GM12878 (cell line): ENCODE measurements around the gene DUSP16. TPM values are rescaled to one million over a fixed set of nuclear protein-coding genes. Genes with fewer than 3 reads are reported as not detected.

ENCODE experiments used
- BMI1 ChIP-seq: fragments of 450-650 bp; IDR thresholded peaks from 2 replicates; pipeline ENCODE4 v1.6.1; 2016; ENCODE audit warnings: mild to moderate bottlenecking, moderate library complexity, borderline replicate concordance
- EGR1 ChIP-seq, 2 experiments: IDR thresholded peaks; 1 replicate in 1 of 2; 2 replicates in 1 of 2; pipeline ENCODE4 v1.6.1; 2011 to 2012; ENCODE audit warnings: low read depth in 2 of 2, low read length in 2 of 2, borderline replicate concordance in 1 of 2, mild to moderate bottlenecking in 1 of 2, moderate library complexity in 1 of 2
- EP300 ChIP-seq, 2 experiments: fragments of 150-350 bp in 1 of 2; IDR thresholded peaks; 2 replicates each; pipeline ENCODE4 v1.6.1; 2011 to 2012; ENCODE audit warnings: low read depth in 2 of 2, low read length in 2 of 2, borderline replicate concordance in 1 of 2, improper control_type of control experiment in 1 of 2, inconsistent platforms in 1 of 2; ENCODE audit not compliant: control insufficient read depth in 1 of 2
- FOS ChIP-seq: IDR thresholded peaks from 3 replicates; pipeline ENCODE4 v1.6.1; 2011; ENCODE audit warnings: borderline replicate concordance; ENCODE audit not compliant: insufficient read length; ENCODE audit errors: extremely low read depth
- HCFC1 ChIP-seq: fragments of 150-350 bp; IDR thresholded peaks from 2 replicates; pipeline ENCODE4 v1.6.1; 2014; ENCODE audit warnings: low read length
- MTA3 ChIP-seq: IDR thresholded peaks from 2 replicates; pipeline ENCODE4 v1.6.1; 2012; ENCODE audit warnings: low read length, inconsistent platforms, borderline replicate concordance
- NR2C1 ChIP-seq: fragments of 450-650 bp; IDR thresholded peaks from 2 replicates; pipeline ENCODE4 v1.6.1; 2017; ENCODE audit warnings: antibody characterized with exemption, mild to moderate bottlenecking, moderate library complexity
- RAD21 ChIP-seq: IDR thresholded peaks from 2 replicates; pipeline ENCODE4 v1.6.1; 2011; ENCODE audit warnings: mild to moderate bottlenecking, low read depth, low read length, moderate library complexity; ENCODE audit not compliant: insufficient read depth
- RAD51 ChIP-seq: fragments of 450-650 bp; IDR thresholded peaks from 2 replicates; pipeline ENCODE4 v1.6.1; 2016; ENCODE audit warnings: moderate library complexity, mild to moderate bottlenecking, inconsistent platforms
- SIN3A ChIP-seq: IDR thresholded peaks from 2 replicates; pipeline ENCODE4 v1.6.1; 2012; ENCODE audit warnings: low read depth, low read length, improper control_type of control experiment
- SMAD1 ChIP-seq: fragments of 450-650 bp; IDR thresholded peaks from 2 replicates; pipeline ENCODE4 v1.6.1; 2018; ENCODE audit warnings: mild to moderate bottlenecking, low read depth; ENCODE audit not compliant: partially characterized antibody
- TCF12 ChIP-seq: IDR thresholded peaks from 2 replicates; pipeline ENCODE4 v1.6.1; 2011; ENCODE audit warnings: low read depth, mild to moderate bottlenecking, low read length
- TCF3 ChIP-seq: IDR thresholded peaks from 2 replicates; pipeline ENCODE4 v1.6.1; 2012; ENCODE audit warnings: low read depth, mild to moderate bottlenecking, low read length, borderline replicate concordance; ENCODE audit not compliant: insufficient read depth
- YY1 ChIP-seq: IDR thresholded peaks from 2 replicates; pipeline ENCODE4 v1.6.1; 2011; ENCODE audit warnings: low read depth, mild to moderate bottlenecking, low read length
- ZNF217 ChIP-seq: fragments of 450-650 bp; IDR thresholded peaks from 2 replicates; pipeline ENCODE4 v1.6.1; 2017; ENCODE audit warnings: antibody characterized with exemption, mild to moderate bottlenecking
- ZNF24 ChIP-seq: fragments of 450-650 bp; IDR thresholded peaks from 2 replicates; pipeline ENCODE4 v1.6.1; 2017; ENCODE audit warnings: antibody characterized with exemption, mild to moderate bottlenecking
- polyA plus RNA-seq, 11 experiments: library from polyadenylated mRNA; depleted of rRNA in 4 of 11; unstranded in 6 of 11; stranded (reverse) in 5 of 11; fragments of >200 nt; fragmentation: Nextera tagmentation in 4 of 11; fragmentation: Illumina TruSeq in 1 of 11; extraction: Ambion mirVana in 4 of 11; extraction: Trizol in 1 of 11; gene quantifications; 1 replicate in 1 of 11; 2 replicates in 10 of 11; pipeline versions ENCODE4 v1.2.1 to v1.2.3, GENCODE V29; 2011 to 2016; ENCODE audit warnings: inconsistent platforms in 2 of 11, missing spikeins in 2 of 11, low read depth in 1 of 11
- total RNA-seq, 4 experiments: library from RNA; depleted of rRNA in 3 of 4; stranded (reverse); fragments of >200 nt in 3 of 4; fragmentation: Illumina TruSeq in 1 of 4; extraction: Trizol in 1 of 4; gene quantifications; 2 replicates each; pipeline versions ENCODE4 v1.2.1 to v1.2.3, GENCODE V29; 2013 to 2021
- TF ChIP-seq, protein P1 (sequence below): IDR thresholded peaks from 2 replicates; pipeline ENCODE4 v1.6.1; 2012; ENCODE audit warnings: improper control_type of control experiment, low read depth, low read length; ENCODE audit not compliant: insufficient replicate concordance
- TF ChIP-seq, protein P2 (sequence below): fragments of 450-650 bp; IDR thresholded peaks from 2 replicates; pipeline ENCODE4 v1.6.1; 2017; ENCODE audit warnings: mild to moderate bottlenecking
- TF ChIP-seq, protein P3 (sequence below): fragments of 450-650 bp; IDR thresholded peaks from 2 replicates; pipeline ENCODE4 v1.6.1; 2017; ENCODE audit warnings: mild to moderate bottlenecking, moderate library complexity

DUSP16 gene
- total and polyA plus RNA-seq, 10 of the 15 experiments (the other 5 are each of a cell fraction or from before 2014, with no cell fraction given): 3.9 to 75.3 (median 26.8) TPM

DNA sequence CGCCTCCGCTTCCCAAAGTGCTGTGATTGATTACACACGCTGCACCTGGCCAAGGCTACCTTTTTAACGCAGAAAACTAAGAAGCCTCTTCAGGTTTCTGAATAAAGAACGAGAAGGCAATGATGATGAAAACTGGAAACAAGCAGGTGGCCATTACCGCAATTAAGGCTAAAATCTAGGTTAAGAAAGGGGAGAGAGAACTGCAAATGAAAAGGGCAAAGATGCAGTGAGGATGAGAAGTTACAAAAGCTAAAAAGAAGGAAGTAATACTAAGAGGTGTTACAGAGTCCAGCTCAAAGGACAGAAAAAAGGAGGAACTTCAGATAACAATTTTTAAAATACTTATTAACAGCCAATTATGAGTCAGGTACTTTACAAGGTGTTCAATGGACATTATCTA, 79.7 kb downstream of the DUSP16 start (continued):
- TF ChIP-seq MTA3 (no peak; the same call in 1 of the 2 replicates), TCF3 (0 out of 2 replicates have a peak, but pooled peaks have one; percentile 18), NR2C1 (no peak), SIN3A (no peak), RAD51 (peak; percentile 41; the same call in 1 of the 2 replicates), YY1 (0 out of 2 replicates have a peak, but pooled peaks have one; percentile 29), EGR1 (IDR thresholded peaks at IDR 0.05; ENCODE audit: borderline replicate concordance in 1 of 2, low read depth in 2 of 2, low read length in 2 of 2) (no peak), ZNF217 (peak; percentile 59; the same call in 1 of the 2 replicates), SMAD1 (peak; percentile 55), EP300 (IDR thresholded peaks at IDR 0.05; ENCODE audit: borderline replicate concordance in 1 of 2, control insufficient read depth in 1 of 2, low read depth in 2 of 2, low read length in 2 of 2) (peak; percentile 58 to 63; a peak in 3 of 4 replicates), RAD21 (0 out of 2 replicates have a peak, but pooled peaks have one; percentile 2), BMI1 (peak; percentile 79), HCFC1 (no peak), FOS (no peak), ZNF24 (peak; percentile 50; the same call in 1 of the 2 replicates), TCF12 (0 out of 2 replicates have a peak, but pooled peaks have one; percentile 55)
- TF ChIP-seq, protein P1, sequence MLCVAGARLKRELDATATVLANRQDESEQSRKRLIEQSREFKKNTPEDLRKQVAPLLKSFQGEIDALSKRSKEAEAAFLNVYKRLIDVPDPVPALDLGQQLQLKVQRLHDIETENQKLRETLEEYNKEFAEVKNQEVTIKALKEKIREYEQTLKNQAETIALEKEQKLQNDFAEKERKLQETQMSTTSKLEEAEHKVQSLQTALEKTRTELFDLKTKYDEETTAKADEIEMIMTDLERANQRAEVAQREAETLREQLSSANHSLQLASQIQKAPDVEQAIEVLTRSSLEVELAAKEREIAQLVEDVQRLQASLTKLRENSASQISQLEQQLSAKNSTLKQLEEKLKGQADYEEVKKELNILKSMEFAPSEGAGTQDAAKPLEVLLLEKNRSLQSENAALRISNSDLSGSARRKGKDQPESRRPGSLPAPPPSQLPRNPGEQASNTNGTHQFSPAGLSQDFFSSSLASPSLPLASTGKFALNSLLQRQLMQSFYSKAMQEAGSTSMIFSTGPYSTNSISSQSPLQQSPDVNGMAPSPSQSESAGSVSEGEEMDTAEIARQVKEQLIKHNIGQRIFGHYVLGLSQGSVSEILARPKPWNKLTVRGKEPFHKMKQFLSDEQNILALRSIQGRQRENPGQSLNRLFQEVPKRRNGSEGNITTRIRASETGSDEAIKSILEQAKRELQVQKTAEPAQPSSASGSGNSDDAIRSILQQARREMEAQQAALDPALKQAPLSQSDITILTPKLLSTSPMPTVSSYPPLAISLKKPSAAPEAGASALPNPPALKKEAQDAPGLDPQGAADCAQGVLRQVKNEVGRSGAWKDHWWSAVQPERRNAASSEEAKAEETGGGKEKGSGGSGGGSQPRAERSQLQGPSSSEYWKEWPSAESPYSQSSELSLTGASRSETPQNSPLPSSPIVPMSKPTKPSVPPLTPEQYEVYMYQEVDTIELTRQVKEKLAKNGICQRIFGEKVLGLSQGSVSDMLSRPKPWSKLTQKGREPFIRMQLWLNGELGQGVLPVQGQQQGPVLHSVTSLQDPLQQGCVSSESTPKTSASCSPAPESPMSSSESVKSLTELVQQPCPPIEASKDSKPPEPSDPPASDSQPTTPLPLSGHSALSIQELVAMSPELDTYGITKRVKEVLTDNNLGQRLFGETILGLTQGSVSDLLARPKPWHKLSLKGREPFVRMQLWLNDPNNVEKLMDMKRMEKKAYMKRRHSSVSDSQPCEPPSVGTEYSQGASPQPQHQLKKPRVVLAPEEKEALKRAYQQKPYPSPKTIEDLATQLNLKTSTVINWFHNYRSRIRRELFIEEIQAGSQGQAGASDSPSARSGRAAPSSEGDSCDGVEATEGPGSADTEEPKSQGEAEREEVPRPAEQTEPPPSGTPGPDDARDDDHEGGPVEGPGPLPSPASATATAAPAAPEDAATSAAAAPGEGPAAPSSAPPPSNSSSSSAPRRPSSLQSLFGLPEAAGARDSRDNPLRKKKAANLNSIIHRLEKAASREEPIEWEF: peak; percentile 66
- TF ChIP-seq, protein P2, sequence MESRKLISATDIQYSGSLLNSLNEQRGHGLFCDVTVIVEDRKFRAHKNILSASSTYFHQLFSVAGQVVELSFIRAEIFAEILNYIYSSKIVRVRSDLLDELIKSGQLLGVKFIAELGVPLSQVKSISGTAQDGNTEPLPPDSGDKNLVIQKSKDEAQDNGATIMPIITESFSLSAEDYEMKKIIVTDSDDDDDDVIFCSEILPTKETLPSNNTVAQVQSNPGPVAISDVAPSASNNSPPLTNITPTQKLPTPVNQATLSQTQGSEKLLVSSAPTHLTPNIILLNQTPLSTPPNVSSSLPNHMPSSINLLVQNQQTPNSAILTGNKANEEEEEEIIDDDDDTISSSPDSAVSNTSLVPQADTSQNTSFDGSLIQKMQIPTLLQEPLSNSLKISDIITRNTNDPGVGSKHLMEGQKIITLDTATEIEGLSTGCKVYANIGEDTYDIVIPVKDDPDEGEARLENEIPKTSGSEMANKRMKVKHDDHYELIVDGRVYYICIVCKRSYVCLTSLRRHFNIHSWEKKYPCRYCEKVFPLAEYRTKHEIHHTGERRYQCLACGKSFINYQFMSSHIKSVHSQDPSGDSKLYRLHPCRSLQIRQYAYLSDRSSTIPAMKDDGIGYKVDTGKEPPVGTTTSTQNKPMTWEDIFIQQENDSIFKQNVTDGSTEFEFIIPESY: 0 out of 2 replicates have a peak, but pooled peaks have one; percentile 19
- TF ChIP-seq, protein P3, sequence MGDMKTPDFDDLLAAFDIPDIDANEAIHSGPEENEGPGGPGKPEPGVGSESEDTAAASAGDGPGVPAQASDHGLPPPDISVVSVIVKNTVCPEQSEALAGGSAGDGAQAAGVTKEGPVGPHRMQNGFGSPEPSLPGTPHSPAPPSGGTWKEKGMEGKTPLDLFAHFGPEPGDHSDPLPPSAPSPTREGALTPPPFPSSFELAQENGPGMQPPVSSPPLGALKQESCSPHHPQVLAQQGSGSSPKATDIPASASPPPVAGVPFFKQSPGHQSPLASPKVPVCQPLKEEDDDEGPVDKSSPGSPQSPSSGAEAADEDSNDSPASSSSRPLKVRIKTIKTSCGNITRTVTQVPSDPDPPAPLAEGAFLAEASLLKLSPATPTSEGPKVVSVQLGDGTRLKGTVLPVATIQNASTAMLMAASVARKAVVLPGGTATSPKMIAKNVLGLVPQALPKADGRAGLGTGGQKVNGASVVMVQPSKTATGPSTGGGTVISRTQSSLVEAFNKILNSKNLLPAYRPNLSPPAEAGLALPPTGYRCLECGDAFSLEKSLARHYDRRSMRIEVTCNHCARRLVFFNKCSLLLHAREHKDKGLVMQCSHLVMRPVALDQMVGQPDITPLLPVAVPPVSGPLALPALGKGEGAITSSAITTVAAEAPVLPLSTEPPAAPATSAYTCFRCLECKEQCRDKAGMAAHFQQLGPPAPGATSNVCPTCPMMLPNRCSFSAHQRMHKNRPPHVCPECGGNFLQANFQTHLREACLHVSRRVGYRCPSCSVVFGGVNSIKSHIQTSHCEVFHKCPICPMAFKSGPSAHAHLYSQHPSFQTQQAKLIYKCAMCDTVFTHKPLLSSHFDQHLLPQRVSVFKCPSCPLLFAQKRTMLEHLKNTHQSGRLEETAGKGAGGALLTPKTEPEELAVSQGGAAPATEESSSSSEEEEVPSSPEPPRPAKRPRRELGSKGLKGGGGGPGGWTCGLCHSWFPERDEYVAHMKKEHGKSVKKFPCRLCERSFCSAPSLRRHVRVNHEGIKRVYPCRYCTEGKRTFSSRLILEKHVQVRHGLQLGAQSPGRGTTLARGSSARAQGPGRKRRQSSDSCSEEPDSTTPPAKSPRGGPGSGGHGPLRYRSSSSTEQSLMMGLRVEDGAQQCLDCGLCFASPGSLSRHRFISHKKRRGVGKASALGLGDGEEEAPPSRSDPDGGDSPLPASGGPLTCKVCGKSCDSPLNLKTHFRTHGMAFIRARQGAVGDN: peak; percentile 75
